IMR-90 (cell line): ENCODE data around the gene CLIC4. TPM values are rescaled to one million over a fixed set of nuclear protein-coding genes. Genes with fewer than 3 reads are reported as not detected.

ENCODE experiments used
- ATAC-seq: fragments of 200-7000 bp; cut with Tn5 transposase; 2 replicates; pipeline ENCODE4 v1.9.1; 2020; ENCODE audit warnings: low read depth, mild to moderate bottlenecking, moderate library complexity
- BruUV-seq: library from RNA; stranded (reverse); fragments of 400-500 nt; replicated peaks from 2 replicates; lab custom pipeline; 2021; lab: Mats Ljungman, UMichigan
- CTCF ChIA-PET: fragments of 300-600 bp; formaldehyde crosslinking; extraction: SDS; loops from one replicate; lab custom pipeline; 2021; ENCODE audit warnings: antibody characterized with exemption; lab: Yijun Ruan, JAX
- POLR2A ChIA-PET: fragments of 300-600 bp; sonication (Branson Sonifier 250); formaldehyde crosslinking; loops from one replicate; lab custom pipeline; 2022; ENCODE audit warnings: antibody characterized with exemption; ENCODE audit not compliant: unreplicated experiment; lab: Charles Lee
- DNase-seq: peaks from one replicate; pipeline ENCODE4 v3.0.0; 2013
- H2AFZ ChIP-seq: replicated peaks from 2 replicates; pipeline ENCODE3; 2013; ENCODE audit warnings: low read length, mild to moderate bottlenecking; ENCODE audit not compliant: poor library complexity
- H2AK5ac ChIP-seq: 2 replicates; pipeline ENCODE4 v1.6.1; 2013; ENCODE audit warnings: low read depth, low read length, inconsistent platforms
- H2AK9ac ChIP-seq: replicated peaks from 2 replicates; pipeline ENCODE3; 2013; ENCODE audit warnings: mild to moderate bottlenecking, low read depth, low read length, moderate library complexity; ENCODE audit not compliant: poor library complexity
- H2BK120ac ChIP-seq: 2 replicates; pipeline ENCODE4 v1.6.1; 2013; ENCODE audit warnings: low read depth, low read length, inconsistent platforms
- H2BK15ac ChIP-seq: 3 replicates; pipeline ENCODE4 v1.6.1; 2013; ENCODE audit warnings: low read depth, low read length, inconsistent platforms
- H2BK20ac ChIP-seq: 2 replicates; pipeline ENCODE4 v1.6.1; 2013; ENCODE audit warnings: low read depth, mild to moderate bottlenecking, inconsistent platforms, low read length, moderate library complexity
- H2BK5ac ChIP-seq: 2 replicates; pipeline ENCODE4 v1.6.1; 2013; ENCODE audit warnings: mild to moderate bottlenecking, low read depth, low read length, inconsistent platforms; ENCODE audit not compliant: poor library complexity, severe bottlenecking
- H3K14ac ChIP-seq: replicated peaks from 2 replicates; pipeline ENCODE4 v1.6.1; 2013; ENCODE audit warnings: low read depth, low read length, inconsistent platforms
- H3K18ac ChIP-seq: 2 replicates; pipeline ENCODE4 v1.6.1; 2013; ENCODE audit warnings: low read depth, low read length, control low read depth
- H3K23ac ChIP-seq: 2 replicates; pipeline ENCODE4 v1.6.1; 2013; ENCODE audit warnings: low read depth, low read length, inconsistent platforms
- H3K27ac ChIP-seq: 2 replicates; pipeline ENCODE4 v1.5.1; 2013; ENCODE audit warnings: mild to moderate bottlenecking, control low read depth, low read length; ENCODE audit not compliant: insufficient read depth
- H3K27me3 ChIP-seq: 2 replicates; pipeline ENCODE4 v1.6.1; 2013; ENCODE audit warnings: low read length; ENCODE audit not compliant: control insufficient read depth, insufficient read depth
- H3K36me3 ChIP-seq: 2 replicates; pipeline ENCODE4 v1.6.1; 2013; ENCODE audit warnings: low read length, mixed read lengths; ENCODE audit not compliant: control insufficient read depth, insufficient read depth
- H3K4ac ChIP-seq: 2 replicates; pipeline ENCODE4 v1.6.1; 2013; ENCODE audit warnings: low read depth, low read length, inconsistent platforms
- H3K4me1 ChIP-seq: 2 replicates; pipeline ENCODE4 v1.6.1; 2013; ENCODE audit warnings: low read length, mixed read lengths; ENCODE audit not compliant: control insufficient read depth, insufficient read depth
- H3K4me2 ChIP-seq: 2 replicates; pipeline ENCODE4 v1.6.1; 2013; ENCODE audit warnings: low read depth, mild to moderate bottlenecking, control low read depth, low read length, moderate library complexity
- H3K4me3 ChIP-seq: 2 replicates; pipeline ENCODE4 v1.5.1; 2013; ENCODE audit warnings: low read depth, mild to moderate bottlenecking, control low read depth, low read length, moderate library complexity; ENCODE audit not compliant: insufficient read depth
- H3K56ac ChIP-seq: 2 replicates; pipeline ENCODE4 v1.6.1; 2013; ENCODE audit warnings: low read length, inconsistent platforms; ENCODE audit not compliant: insufficient read depth; ENCODE audit errors: extremely low read depth
- H3K79me1 ChIP-seq, 2 experiments: 2 replicates each; pipeline ENCODE4 v1.6.1; 2013; ENCODE audit warnings: low read length in 2 of 2, inconsistent platforms in 1 of 2, low read depth in 1 of 2
- H3K9ac ChIP-seq: 2 replicates; pipeline ENCODE4 v1.6.1; 2013; ENCODE audit warnings: low read depth, low read length, control low read depth
- H3K9me1 ChIP-seq: 2 replicates; pipeline ENCODE4 v1.6.1; 2013; ENCODE audit warnings: low read length, inconsistent platforms; ENCODE audit not compliant: insufficient read depth
- H3K9me3 ChIP-seq: 2 replicates; pipeline ENCODE4 v1.6.1; 2013; ENCODE audit warnings: low read length; ENCODE audit not compliant: control insufficient read depth, insufficient read depth
- H4K20me1 ChIP-seq: 2 replicates; pipeline ENCODE4 v1.6.1; 2013; ENCODE audit warnings: low read length, inconsistent platforms; ENCODE audit not compliant: insufficient read depth
- H4K5ac ChIP-seq: 2 replicates; pipeline ENCODE4 v1.6.1; 2013; ENCODE audit warnings: mild to moderate bottlenecking, low read depth, low read length, control low read depth
- H4K8ac ChIP-seq, 2 experiments: 2 replicates each; pipeline ENCODE4 v1.6.1; 2013; ENCODE audit warnings: low read depth in 2 of 2, low read length in 2 of 2, control low read depth in 1 of 2, inconsistent platforms in 1 of 2
- H4K91ac ChIP-seq: 2 replicates; pipeline ENCODE4 v1.6.1; 2013; ENCODE audit warnings: low read depth, low read length, inconsistent platforms; ENCODE audit not compliant: insufficient read depth
- FOS ChIP-seq: fragments of 150-350 bp; IDR thresholded peaks from 2 replicates; pipeline ENCODE4 v1.6.1; 2016; ENCODE audit warnings: low read depth, low read length
- RAD21 ChIP-seq: IDR thresholded peaks from 2 replicates; pipeline ENCODE4 v1.6.1; 2012; ENCODE audit warnings: low read length, improper control_type of control experiment
- RCOR1 ChIP-seq: IDR thresholded peaks from 2 replicates; pipeline ENCODE4 v1.6.1; 2012; ENCODE audit warnings: mild to moderate bottlenecking, low read length, improper control_type of control experiment; ENCODE audit not compliant: insufficient replicate concordance
- SMC3 ChIP-seq: fragments of 150-350 bp; IDR thresholded peaks from 2 replicates; pipeline ENCODE4 v1.6.1; 2016; ENCODE audit warnings: low read depth, mild to moderate bottlenecking, antibody characterized with exemption, low read length, moderate library complexity
- WGBS, 2 experiments: methylation state at CpG; one replicate each; pipeline versions ENCODE4 v1.1.5 to v1.1.7; 2013; ENCODE audit warnings: missing lambda C conversion rate in 2 of 2; ENCODE audit not compliant: insufficient read length in 1 of 2; ENCODE audit errors: extremely low coverage in 2 of 2; 5-methylcytosine and 5-hydroxymethylcytosine counted together
- dilution Hi-C: fragments of 300-500 bp; cut with HindIII; formaldehyde crosslinking; loops from one replicate; pipeline ENCODE4 v1.14.3; 2018; ENCODE audit warnings: low sequenced_read_pairs; ENCODE audit not compliant: unreplicated experiment
- in situ Hi-C: fragments of 300-500 bp; cut with MboI; formaldehyde crosslinking; loops from 3 replicates; pipeline ENCODE4 v1.14.3; 2019; ENCODE audit warnings: low sequenced_read_pairs, inconsistent platforms, mixed read lengths
- intact Hi-C: fragments of 100-400 bp; cut with micrococcal nuclease; formaldehyde crosslinking; loops from 2 replicates; pipeline ENCODE4 v1.10.0; 2022
- polyA plus RNA-seq, 3 experiments: library from polyadenylated mRNA; depleted of rRNA; stranded (reverse); fragments of >200 nt; gene quantifications; 2 replicates each; pipeline ENCODE4 v1.2.3, GENCODE V29; 2012; ENCODE audit warnings: low replicate concordance in 1 of 3
- total RNA-seq: library from RNA; depleted of rRNA; stranded (reverse); fragments of >200 nt; gene quantifications from 2 replicates; pipeline ENCODE4 v1.2.3, GENCODE V29; 2012

Gene CLIC4
- total and polyA plus RNA-seq, 2 of the 4 experiments (the other 2 are of a cell fraction): 242 to 392 TPM

- in situ Hi-C loops: no loop called here
- WGBS, 2 experiments: no CpG with 5 or more reads among the region's 1 CpG
- no peak for ATAC-seq
- Histone ChIP-seq H3K9me3 (no peaks in the 10 kb centered on the region), H3K79me1 (peaks cover 0 to 47% of the 10 kb centered on the region in 2 experiments; a peak in 2 of 4 replicates), H3K23ac (peak overlapping the region; percentile 86; the same call in 1 of the 2 replicates), H3K4ac (peak overlapping the region; percentile 51; the same call in 1 of the 2 replicates), H2BK5ac (peak overlapping the region; percentile 78), H3K36me3 (no peaks in the 10 kb centered on the region; the same call in 1 of the 2 replicates), H4K5ac (no peak overlapping the region), H2BK15ac (no peak overlapping the region), H4K8ac (no peak overlapping the region), H3K4me3 (no peak overlapping the region), H2BK120ac (peak overlapping the region; percentile 21; the same call in 1 of the 2 replicates), H2AK9ac (no peak overlapping the region), H3K14ac (peak overlapping the region; percentile 75), H3K4me1 (peaks cover 22% of the 10 kb centered on the region), H3K9ac (no peak overlapping the region), H3K18ac (peak overlapping the region; percentile 57), H3K4me2 (no peak overlapping the region), H4K91ac (no peak overlapping the region), H3K9me1 (peaks cover 6% of the 10 kb centered on the region), H2AFZ (no peak overlapping the region), H3K56ac (no peak overlapping the region), H2AK5ac (peak overlapping the region; percentile 83; the same call in 1 of the 2 replicates), H3K27me3 (no peaks in the 10 kb centered on the region), H2BK20ac (no peak overlapping the region), H3K27ac (peak overlapping the region; percentile 63; the same call in 1 of the 2 replicates), H4K20me1 (peaks cover 58% of the 10 kb centered on the region)
- no TSS peak for BruUV-seq
- ChIA-PET CTCF (interaction anchor here (1.6 to 2.2 kb wide), 2 partner anchors 10 to 63 kb away, joined by 4 to 8 read pairs; no protein-coding TSS in a partner anchor), POLR2A (no interaction called here)
- intact Hi-C loops: no loop called here
- TF ChIP-seq SMC3 (no peak), RCOR1 (no peak), FOS (no peak), RAD21 (no peak)
- DNase-seq: no peak
- dilution Hi-C loops: no loop called here
Measured at GRCh38 chr1:24767351-24767750, 22.1 kb downstream of the CLIC4 start.
